ENCODE data around the gene N4BP2.

N4BP2 gene

GRCh38 chr4:40149960-40150385 is 93.3 kb downstream of the N4BP2 start (continued):
- TF ChIP-seq ZNF544 (tag by site-specific recombination; IDR thresholded peaks at IDR 0.05): no peak
- no peak for TF ChIP-seq ZNF19 (tag by site-specific recombination; IDR thresholded peaks at IDR 0.05; ENCODE audit: low read depth)

GRCh38 chr4:40150932-40151331 is 94.3 kb downstream of the N4BP2 start:
- TF ChIP-seq SP2 (tag by site-specific recombination; IDR thresholded peaks at IDR 0.05) (no peak), ZNF518A (tag by site-specific recombination; conservative IDR thresholded peaks at IDR 0.05; ENCODE audit: low read depth) (no peak), ZNF148 (tag by site-specific recombination; IDR thresholded peaks at IDR 0.05; ENCODE audit: borderline replicate concordance) (no peak), KLF9 (tag by site-specific recombination; IDR thresholded peaks at IDR 0.05; ENCODE audit: low read depth) (no peak), ZNF155 (tag by site-specific recombination; IDR thresholded peaks at IDR 0.05) (no peak), ZNF561 (tag by site-specific recombination; IDR thresholded peaks at IDR 0.05; ENCODE audit: borderline replicate concordance) (no peak), ZNF791 (tag by site-specific recombination; IDR thresholded peaks at IDR 0.05) (no peak), ZNF830 (tag by site-specific recombination; IDR thresholded peaks at IDR 0.05; ENCODE audit: low read depth) (no peak), ZNF473 (tag by site-specific recombination; IDR thresholded peaks at IDR 0.05) (no peak), ZNF76 (tag by site-specific recombination; IDR thresholded peaks at IDR 0.05; ENCODE audit: borderline replicate concordance, low read depth) (no peak), MZF1 (tag by site-specific recombination; IDR thresholded peaks at IDR 0.05; ENCODE audit: borderline replicate concordance) (no peak), ZNF792 (tag by site-specific recombination; IDR thresholded peaks at IDR 0.05) (no peak)
- TF ChIP-seq, protein P1, sequence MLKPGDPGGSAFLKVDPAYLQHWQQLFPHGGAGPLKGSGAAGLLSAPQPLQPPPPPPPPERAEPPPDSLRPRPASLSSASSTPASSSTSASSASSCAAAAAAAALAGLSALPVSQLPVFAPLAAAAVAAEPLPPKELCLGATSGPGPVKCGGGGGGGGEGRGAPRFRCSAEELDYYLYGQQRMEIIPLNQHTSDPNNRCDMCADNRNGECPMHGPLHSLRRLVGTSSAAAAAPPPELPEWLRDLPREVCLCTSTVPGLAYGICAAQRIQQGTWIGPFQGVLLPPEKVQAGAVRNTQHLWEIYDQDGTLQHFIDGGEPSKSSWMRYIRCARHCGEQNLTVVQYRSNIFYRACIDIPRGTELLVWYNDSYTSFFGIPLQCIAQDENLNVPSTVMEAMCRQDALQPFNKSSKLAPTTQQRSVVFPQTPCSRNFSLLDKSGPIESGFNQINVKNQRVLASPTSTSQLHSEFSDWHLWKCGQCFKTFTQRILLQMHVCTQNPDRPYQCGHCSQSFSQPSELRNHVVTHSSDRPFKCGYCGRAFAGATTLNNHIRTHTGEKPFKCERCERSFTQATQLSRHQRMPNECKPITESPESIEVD (tag by site-specific recombination; IDR thresholded peaks at IDR 0.05): no peak
- Histone ChIP-seq H3K27ac (ENCODE audit: extremely low read depth, low read depth, low read length) (no peak overlapping the region), H3K36me3 (ENCODE audit: control insufficient read depth in 2 of 2, insufficient read depth in 1 of 2, low read length in 2 of 2) (peaks cover 0 to 6% of the 10 kb centered on the region in 2 experiments; a peak in 1 of 3 replicates), H3K9me3 (ENCODE audit: control insufficient read depth, insufficient read depth, low read depth, low read length) (no peaks in the 10 kb centered on the region), H3K4me1 (ENCODE audit: control insufficient read depth, insufficient read depth, low read length) (no peaks in the 10 kb centered on the region), H3K4me3 (ENCODE audit: low read depth, low read length) (no peak overlapping the region)
- ChIA-PET POLR2A (no interaction called here), CTCF (interaction anchor here (1.0 to 3.4 kb wide), 2 partner anchors 13 to 158 kb away, joined by 4 to 13 read pairs; no protein-coding TSS in a partner anchor)

All from HEK293 (cell line).